ENCODE measurements around the gene GBP1.

Gene GBP1, protein sequence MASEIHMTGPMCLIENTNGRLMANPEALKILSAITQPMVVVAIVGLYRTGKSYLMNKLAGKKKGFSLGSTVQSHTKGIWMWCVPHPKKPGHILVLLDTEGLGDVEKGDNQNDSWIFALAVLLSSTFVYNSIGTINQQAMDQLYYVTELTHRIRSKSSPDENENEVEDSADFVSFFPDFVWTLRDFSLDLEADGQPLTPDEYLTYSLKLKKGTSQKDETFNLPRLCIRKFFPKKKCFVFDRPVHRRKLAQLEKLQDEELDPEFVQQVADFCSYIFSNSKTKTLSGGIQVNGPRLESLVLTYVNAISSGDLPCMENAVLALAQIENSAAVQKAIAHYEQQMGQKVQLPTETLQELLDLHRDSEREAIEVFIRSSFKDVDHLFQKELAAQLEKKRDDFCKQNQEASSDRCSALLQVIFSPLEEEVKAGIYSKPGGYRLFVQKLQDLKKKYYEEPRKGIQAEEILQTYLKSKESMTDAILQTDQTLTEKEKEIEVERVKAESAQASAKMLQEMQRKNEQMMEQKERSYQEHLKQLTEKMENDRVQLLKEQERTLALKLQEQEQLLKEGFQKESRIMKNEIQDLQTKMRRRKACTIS

DNA sequence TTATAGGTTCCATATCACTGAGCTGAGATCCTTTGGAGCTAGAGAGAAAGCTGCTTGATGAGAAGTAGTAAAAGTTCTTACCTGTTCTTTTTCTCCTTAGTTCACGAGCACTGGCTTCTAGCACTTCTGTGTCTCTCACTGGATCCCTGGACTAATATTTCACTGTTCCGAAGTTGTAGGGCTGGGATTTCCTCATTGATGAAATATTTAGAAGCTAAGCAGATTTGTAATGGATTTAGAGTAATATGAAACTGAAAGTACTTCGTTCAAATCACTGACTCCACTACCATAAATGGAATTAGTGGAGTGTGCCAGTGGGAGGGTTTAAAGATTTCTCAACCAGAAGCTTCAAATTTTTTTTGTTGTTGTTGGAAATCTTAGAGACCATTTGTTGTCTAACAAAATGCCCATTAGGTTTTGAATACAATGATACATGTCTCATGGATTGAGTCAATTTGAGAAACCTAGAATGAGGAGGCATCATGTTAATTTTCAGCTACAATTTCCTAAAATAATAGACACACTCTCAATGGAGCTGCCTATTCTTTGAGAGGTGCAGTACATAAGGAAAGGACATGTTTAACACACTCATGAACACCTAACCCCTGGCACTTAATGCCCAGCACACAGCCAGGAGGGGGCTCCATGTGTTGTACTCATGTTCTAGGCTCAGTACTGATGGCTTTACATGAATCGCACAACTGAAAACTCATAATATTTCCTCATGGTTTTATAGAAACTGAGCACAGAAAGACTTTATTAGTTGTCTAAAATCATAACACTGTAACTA lies at the start of gene GBP1:
Gene GBP1 (minus strand): TSS at position 130 of the 790 bp plus-strand sequence. CDS start 1,974 bp downstream, outside the sequence.
- peak; percentile 52 for DNase-seq (ENCODE audit: extremely low read depth, low read depth)
- H3K4me3 ChIP-seq (replicated peaks; ENCODE audit: low read depth, low read length): peak within 1 kb of the TSS; percentile 44

DNA sequence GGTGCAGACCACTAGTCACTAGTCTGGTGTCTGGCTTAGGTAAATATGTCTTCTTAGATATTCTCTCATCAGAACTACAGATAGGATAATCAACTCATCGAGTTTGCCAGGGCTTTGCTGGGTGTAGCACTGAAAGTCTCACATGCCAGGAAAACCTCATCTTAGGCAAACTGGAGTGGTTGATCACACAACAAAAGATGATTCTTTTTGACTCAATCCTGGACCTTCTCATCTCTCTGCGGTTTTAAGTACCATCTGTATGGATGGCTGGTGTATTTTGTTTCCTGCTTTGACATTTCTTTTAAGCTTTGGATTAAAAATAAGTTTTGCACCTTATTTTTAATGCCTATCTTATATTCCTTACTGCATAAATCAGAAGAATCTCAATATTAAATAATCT lies 49.7 kb upstream of the GBP1 start:
- H3K4me3 ChIP-seq (replicated peaks; ENCODE audit: low read depth, low read length): no peak overlapping the region
- no peak for DNase-seq (ENCODE audit: extremely low read depth, low read depth)
- TF ChIP-seq CTCF (IDR thresholded peaks at IDR 0.05; ENCODE audit: low read depth, low read length, missing control alignments): no peak

More for the DNA sequence above, at the start of gene GBP1:
- no peak for TF ChIP-seq CTCF (IDR thresholded peaks at IDR 0.05; ENCODE audit: low read depth, low read length, missing control alignments)

DNA sequence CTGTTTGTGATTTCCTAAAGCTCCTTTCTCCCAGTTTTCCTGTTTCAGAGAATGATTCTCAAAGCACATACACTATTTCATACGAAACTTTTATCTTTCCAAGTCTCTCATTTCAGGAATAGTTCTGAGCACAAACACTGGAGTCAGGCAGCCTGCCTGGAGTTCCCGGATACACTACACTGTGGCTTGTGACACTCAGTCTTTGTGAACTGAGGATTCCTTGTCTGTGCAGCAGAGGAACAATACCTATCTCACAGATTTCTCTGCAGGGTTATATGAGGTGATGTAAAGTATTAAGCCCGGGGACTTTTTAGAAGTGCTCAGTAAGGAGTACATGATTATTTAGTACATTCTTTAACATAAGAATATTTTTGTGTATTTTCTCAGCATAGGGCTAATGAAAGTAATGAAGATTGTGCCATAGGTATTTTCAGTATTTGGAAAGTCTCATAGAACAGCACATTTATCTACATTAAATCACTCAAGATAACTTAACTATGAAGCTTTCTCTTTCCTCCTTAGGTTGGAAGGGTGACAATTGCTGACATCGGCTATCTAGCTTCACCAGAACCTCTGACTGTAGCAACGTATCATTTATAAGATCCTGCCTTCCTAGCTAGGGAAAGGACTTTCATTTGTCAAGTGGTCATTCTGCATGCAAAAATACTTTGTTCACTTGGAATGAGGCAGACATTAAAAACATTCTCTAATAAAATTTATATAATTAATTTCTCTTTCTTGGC lies 48.0 kb upstream of the GBP1 start:
- TF ChIP-seq CTCF (IDR thresholded peaks at IDR 0.05; ENCODE audit: low read depth, low read length, missing control alignments): no peak
- H3K4me3 ChIP-seq (replicated peaks; ENCODE audit: low read depth, low read length): no peak overlapping the region

DNA sequence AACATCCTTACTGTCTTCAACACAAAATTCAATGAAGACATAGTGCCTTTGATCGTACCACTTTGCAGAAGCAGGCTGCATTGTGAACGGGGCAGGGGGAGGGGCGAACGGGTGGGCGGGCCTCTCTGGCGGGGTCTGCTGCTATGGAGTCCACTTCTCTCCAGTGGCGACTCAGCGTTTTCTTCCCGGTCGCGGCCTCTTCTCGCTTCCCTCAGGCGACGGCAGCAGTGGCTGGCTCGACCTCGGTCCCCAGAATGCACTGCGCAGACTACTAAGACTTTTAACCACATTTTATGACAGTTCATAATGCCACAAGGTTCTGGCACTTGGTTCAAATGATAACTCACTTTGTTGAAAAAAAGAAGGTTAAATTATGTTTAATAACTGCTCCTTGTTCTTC lies 39.7 kb upstream of the GBP1 start:
- no peak overlapping the region for H3K4me3 ChIP-seq (replicated peaks; ENCODE audit: low read depth, low read length)
- TF ChIP-seq CTCF (IDR thresholded peaks at IDR 0.05; ENCODE audit: low read depth, low read length, missing control alignments): no peak
- DNase-seq (ENCODE audit: extremely low read depth, low read depth): no peak

More for the DNA sequence above, 48.0 kb upstream of the GBP1 start:
- DNase-seq (ENCODE audit: extremely low read depth, low read depth): no peak

DNA sequence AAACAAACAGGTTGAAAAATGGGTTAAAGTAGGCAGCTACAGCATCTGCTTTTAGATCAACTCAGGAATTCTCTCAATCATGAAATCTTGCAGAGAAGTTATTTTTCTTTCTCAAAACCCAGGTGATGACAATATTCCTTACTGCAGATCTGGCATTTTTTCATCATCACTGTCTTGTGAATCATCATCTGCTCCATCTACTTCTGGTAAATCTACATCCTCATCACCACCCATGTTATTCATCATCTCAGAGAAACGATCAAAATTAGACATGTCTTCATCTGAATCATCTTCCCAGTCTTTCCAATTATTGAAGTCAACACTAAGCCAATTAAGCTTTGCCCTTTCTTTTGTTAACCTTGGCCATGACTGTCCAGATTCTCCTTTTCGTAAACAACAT lies 39.1 kb upstream of the GBP1 start:
- DNase-seq (ENCODE audit: extremely low read depth, low read depth): no peak
- no peak for TF ChIP-seq CTCF (IDR thresholded peaks at IDR 0.05; ENCODE audit: low read depth, low read length, missing control alignments)
- H3K4me3 ChIP-seq (replicated peaks; ENCODE audit: low read depth, low read length): no peak overlapping the region

DNA sequence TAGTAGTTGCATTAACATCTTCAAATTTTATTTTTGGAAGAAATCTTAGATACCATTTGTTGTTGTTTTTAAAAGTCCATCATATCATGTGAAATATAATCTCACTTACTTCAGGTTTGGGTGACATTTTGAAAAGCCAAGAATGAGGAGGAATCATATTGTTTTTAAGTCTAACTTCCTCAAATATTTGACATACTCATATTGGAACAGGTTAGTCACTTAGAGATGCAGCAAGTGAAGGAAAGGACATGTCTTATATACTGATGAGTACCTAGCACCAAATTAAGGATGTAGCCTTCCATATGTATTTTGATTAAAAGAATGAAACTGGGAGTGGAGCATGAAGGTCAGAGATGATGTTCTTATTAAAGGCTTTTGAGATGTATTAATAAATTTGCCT lies 37.0 kb upstream of the GBP1 start:
- TF ChIP-seq CTCF (IDR thresholded peaks at IDR 0.05; ENCODE audit: low read depth, low read length, missing control alignments): no peak
- no peak for DNase-seq (ENCODE audit: extremely low read depth, low read depth)

More for the DNA sequence above, 37.0 kb upstream of the GBP1 start:
- H3K4me3 ChIP-seq (replicated peaks; ENCODE audit: low read depth, low read length): no peak overlapping the region
